A673 (cell line): ENCODE results near the gene URI1. TPM values are rescaled to one million over a fixed set of nuclear protein-coding genes. Genes with fewer than 3 reads are reported as not detected.

ENCODE experiments used
- BruUV-seq: library from RNA; stranded (reverse); fragments of 400-500 nt; replicated peaks from 2 replicates; lab custom pipeline; 2021; lab: Mats Ljungman, UMichigan
- CTCF ChIA-PET: fragments of 300-600 bp; sonication (Branson Sonifier 250); formaldehyde crosslinking; loops from one replicate; lab custom pipeline; 2022; ENCODE audit warnings: antibody characterized with exemption; lab: Charles Lee
- POLR2A ChIA-PET: fragments of 300-600 bp; sonication (Branson Sonifier 250); formaldehyde crosslinking; loops from one replicate; lab custom pipeline; 2022; ENCODE audit warnings: antibody characterized with exemption; ENCODE audit not compliant: low non-redundant PET; lab: Charles Lee
- DNase-seq: peaks from one replicate; pipeline ENCODE4 v3.0.0-alpha.2; 2015; ENCODE audit warnings: low spot score
- H3K27ac ChIP-seq: fragments of 200-600 bp; sonication (generic); 2 replicates; pipeline ENCODE4 v1.5.1; 2016; ENCODE audit warnings: mixed run types, low read depth, mild to moderate bottlenecking, mixed read lengths, antibody characterized with exemption, low read length; ENCODE audit not compliant: poor library complexity, severe bottlenecking
- H3K27me3 ChIP-seq: fragments of 200-600 bp; sonication (generic); replicated peaks from 2 replicates; pipeline ENCODE4 v1.6.1; 2017; ENCODE audit warnings: mixed run types, low read depth, mild to moderate bottlenecking, mixed read lengths, antibody characterized with exemption, low read length; ENCODE audit not compliant: insufficient read depth, poor library complexity
- H3K36me3 ChIP-seq: fragments of 200-600 bp; sonication (generic); 2 replicates; pipeline ENCODE4 v1.6.1; 2016; ENCODE audit warnings: mixed run types, mild to moderate bottlenecking, mixed read lengths, antibody characterized with exemption, low read length; ENCODE audit not compliant: insufficient read depth, poor library complexity, severe bottlenecking
- H3K4me1 ChIP-seq: fragments of 200-600 bp; sonication (generic); 2 replicates; pipeline ENCODE4 v1.6.1; 2017; ENCODE audit warnings: mixed run types, mild to moderate bottlenecking, mixed read lengths, antibody characterized with exemption, low read length; ENCODE audit not compliant: insufficient read depth, poor library complexity, severe bottlenecking
- H3K4me3 ChIP-seq: fragments of 200-600 bp; sonication (generic); 2 replicates; pipeline ENCODE4 v1.5.1; 2016; ENCODE audit warnings: low read depth, mixed run types, mild to moderate bottlenecking, mixed read lengths, low read length; ENCODE audit not compliant: poor library complexity, severe bottlenecking
- H3K9me3 ChIP-seq: fragments of 200-600 bp; sonication (generic); 2 replicates; pipeline ENCODE4 v1.6.1; 2016; ENCODE audit warnings: mixed run types, low read depth, mild to moderate bottlenecking, mixed read lengths, antibody characterized with exemption, low read length; ENCODE audit not compliant: poor library complexity, severe bottlenecking
- CTCF ChIP-seq: fragments of 300-800, 200-600 bp; sonication (generic); conservative IDR thresholded peaks from 2 replicates; pipeline ENCODE4 v1.5.1; 2017; ENCODE audit warnings: low read depth, mild to moderate bottlenecking, antibody characterized with exemption, low read length, moderate library complexity, mixed read lengths
- EZH2 ChIP-seq: fragments of 200-600 bp; sonication (generic); IDR thresholded peaks from 2 replicates; pipeline ENCODE4 v1.6.1; 2017; ENCODE audit warnings: borderline replicate concordance, low read depth, mild to moderate bottlenecking, mixed read lengths, antibody characterized with exemption, low read length; ENCODE audit not compliant: poor library complexity, severe bottlenecking
- intact Hi-C: fragments of 100-400 bp; cut with micrococcal nuclease; formaldehyde crosslinking; loops from one replicate; pipeline ENCODE4 v1.10.0; 2022; ENCODE audit not compliant: unreplicated experiment
- total RNA-seq: library from RNA; stranded (reverse); gene quantifications from 2 replicates; pipeline ENCODE4 v1.2.3, GENCODE V29; 2021

The URI1 gene
- total RNA-seq, 1 experiment from 2014 or later: 93.0 TPM

- peaks cover 7% of the 10 kb centered on the region for H3K36me3 ChIP-seq
- intact Hi-C loops: no loop called here
- CTCF ChIA-PET: no interaction called here
- BruUV-seq: TSS peak; percentile 5
- DNase-seq: no peak
- H3K27me3 ChIP-seq: no peaks in the 10 kb centered on the region
- no peak for TF ChIP-seq CTCF
- TF ChIP-seq EZH2: no peak
- POLR2A ChIA-PET: no interaction called here
- no peak overlapping the region for H3K4me3 ChIP-seq
- H3K9me3 ChIP-seq: no peaks in the 10 kb centered on the region
- peaks cover 49% of the 10 kb centered on the region for H3K4me1 ChIP-seq
- H3K27ac ChIP-seq: peak overlapping the region; percentile 78
Observed at GRCh38 chr19:29952646-29953045, 10.6 kb downstream of the URI1 start.

- no peaks in the 10 kb centered on the region for H3K9me3 ChIP-seq
- H3K4me1 ChIP-seq: peaks cover 54% of the 10 kb centered on the region
- peak overlapping the region; percentile 78 for H3K27ac ChIP-seq
- no TSS peak for BruUV-seq
- POLR2A ChIA-PET: no interaction called here
- CTCF ChIA-PET: no interaction called here
- intact Hi-C loops: no loop called here
- H3K36me3 ChIP-seq: peaks cover 7% of the 10 kb centered on the region
- no peaks in the 10 kb centered on the region for H3K27me3 ChIP-seq
- TF ChIP-seq EZH2 (no peak), CTCF (no peak)
- DNase-seq: peak; percentile 49
- H3K4me3 ChIP-seq: no peak overlapping the region
Observed at GRCh38 chr19:29953352-29954247, 11.6 kb downstream of the URI1 start.

- Histone ChIP-seq H3K4me1 (peaks cover 45% of the 10 kb centered on the region), H3K27ac (peak overlapping the region; percentile 52), H3K9me3 (no peaks in the 10 kb centered on the region), H3K36me3 (no peaks in the 10 kb centered on the region), H3K4me3 (peak overlapping the region; percentile 14), H3K27me3 (no peaks in the 10 kb centered on the region)
- ChIA-PET CTCF (no interaction called here), POLR2A (no interaction called here)
- TF ChIP-seq CTCF (no peak), EZH2 (no peak)
- intact Hi-C loops: no loop called here
- DNase-seq: peak; percentile 46
- BruUV-seq: no TSS peak
Observed at GRCh38 chr19:29956855-29957254, 14.8 kb downstream of the URI1 start.
